ENCODE measurements around the gene LRMDA. TPM values are rescaled to one million over a fixed set of nuclear protein-coding genes. Genes with fewer than 3 reads are reported as not detected.

The LRMDA gene
- polyA plus RNA-seq, 2 of the 4 experiments (the other 2 are of a cell fraction), result 4.6 to 5.2 TPM

GRCh38 chr10:76549171-76549570 lies 1117.7 kb downstream of the LRMDA start:
- H3K4me2 ChIP-seq, result no peak overlapping the region
- no peak for ATAC-seq
- H3K9me3 ChIP-seq, result no peaks in the 10 kb centered on the region
- WGBS (ENCODE audit: missing lambda C conversion rate), result 35% methylated on average over 3 of the region's 3 CpGs
- no peaks in the 10 kb centered on the region for H3K4me1 ChIP-seq
- H3K4me3 ChIP-seq, result no peak overlapping the region
- CTCF ChIA-PET, result interaction anchor here (1.1 kb wide), 1 partner anchor 12 kb away, joined by 4 read pairs; no protein-coding TSS in a partner anchor
- no peak for TF ChIP-seq HES2 (IDR thresholded peaks at IDR 0.05)
- no peak for DNase-seq (ENCODE audit: low read depth in 1 of 2, low spot score in 1 of 2)
- H3K27ac ChIP-seq, result no peak overlapping the region
- FAIRE-seq, result no peak
- POLR2A ChIA-PET, result no interaction called here

- WGBS (ENCODE audit: missing lambda C conversion rate), result 60% methylated on average over 1 of the region's 1 CpG
- Histone ChIP-seq H3K4me2 (no peak overlapping the region), H3K4me1 (no peaks in the 10 kb centered on the region), H3K9me3 (no peaks in the 10 kb centered on the region), H3K27ac (no peak overlapping the region), H3K4me3 (no peak overlapping the region)
- ChIA-PET CTCF (interaction anchor here (1.3 kb wide), 1 partner anchor 12 kb away, joined by 3 read pairs; no protein-coding TSS in a partner anchor), POLR2A (no interaction called here)
- no peak for FAIRE-seq
- no peak for ATAC-seq
- no peak for DNase-seq (ENCODE audit: low read depth in 1 of 2, low spot score in 1 of 2)
- TF ChIP-seq CBX8 (IDR thresholded peaks at IDR 0.05) (no peak), NR3C1 (IDR thresholded peaks at IDR 0.05) (no peak), FOSL2 (IDR thresholded peaks at IDR 0.05) (no peak), FOSL2 (CRISPR knock-in tag; IDR thresholded peaks at IDR 0.05) (no peak), ZNF302 (CRISPR knock-in tag; IDR thresholded peaks at IDR 0.05) (no peak), RARB (CRISPR knock-in tag; IDR thresholded peaks at IDR 0.05) (no peak), HES2 (IDR thresholded peaks at IDR 0.05) (no peak), SMC3 (IDR thresholded peaks at IDR 0.05) (no peak), MAZ (IDR thresholded peaks at IDR 0.05; ENCODE audit: borderline replicate concordance, low read depth, low read length) (no peak), ZC3H11A (IDR thresholded peaks at IDR 0.05) (no peak)
Measured at GRCh38 chr10:76550806-76551205, 1119.4 kb downstream of the LRMDA start.

- H3K4me3 ChIP-seq, result no peak overlapping the region
- POLR2A ChIA-PET, result no interaction called here
- DNase-seq (ENCODE audit: low read depth in 1 of 2, low spot score in 1 of 2) (no peak), ATAC-seq (no peak), FAIRE-seq (no peak)
- CTCF ChIA-PET, result no interaction called here
- H3K9me3 ChIP-seq, result no peaks in the 10 kb centered on the region
- H3K27ac ChIP-seq, result no peak overlapping the region
- no peak overlapping the region for H3K4me2 ChIP-seq
- 74% methylated on average over 1 of the region's 1 CpG for WGBS (ENCODE audit: missing lambda C conversion rate)
- TF ChIP-seq FOSL2 (IDR thresholded peaks at IDR 0.05) (no peak), FOSL2 (CRISPR knock-in tag; IDR thresholded peaks at IDR 0.05) (no peak), HES2 (IDR thresholded peaks at IDR 0.05) (no peak), TFCP2L1 (CRISPR knock-in tag; IDR thresholded peaks at IDR 0.05) (no peak), REST (IDR thresholded peaks at IDR 0.05) (no peak), CHD2 (IDR thresholded peaks at IDR 0.05; ENCODE audit: low read length, partially characterized antibody) (no peak)
- TF ChIP-seq, protein P1, sequence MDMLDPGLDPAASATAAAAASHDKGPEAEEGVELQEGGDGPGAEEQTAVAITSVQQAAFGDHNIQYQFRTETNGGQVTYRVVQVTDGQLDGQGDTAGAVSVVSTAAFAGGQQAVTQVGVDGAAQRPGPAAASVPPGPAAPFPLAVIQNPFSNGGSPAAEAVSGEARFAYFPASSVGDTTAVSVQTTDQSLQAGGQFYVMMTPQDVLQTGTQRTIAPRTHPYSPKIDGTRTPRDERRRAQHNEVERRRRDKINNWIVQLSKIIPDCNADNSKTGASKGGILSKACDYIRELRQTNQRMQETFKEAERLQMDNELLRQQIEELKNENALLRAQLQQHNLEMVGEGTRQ (IDR thresholded peaks at IDR 0.05), result no peak
- TF ChIP-seq, protein P2, sequence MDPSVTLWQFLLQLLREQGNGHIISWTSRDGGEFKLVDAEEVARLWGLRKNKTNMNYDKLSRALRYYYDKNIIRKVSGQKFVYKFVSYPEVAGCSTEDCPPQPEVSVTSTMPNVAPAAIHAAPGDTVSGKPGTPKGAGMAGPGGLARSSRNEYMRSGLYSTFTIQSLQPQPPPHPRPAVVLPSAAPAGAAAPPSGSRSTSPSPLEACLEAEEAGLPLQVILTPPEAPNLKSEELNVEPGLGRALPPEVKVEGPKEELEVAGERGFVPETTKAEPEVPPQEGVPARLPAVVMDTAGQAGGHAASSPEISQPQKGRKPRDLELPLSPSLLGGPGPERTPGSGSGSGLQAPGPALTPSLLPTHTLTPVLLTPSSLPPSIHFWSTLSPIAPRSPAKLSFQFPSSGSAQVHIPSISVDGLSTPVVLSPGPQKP (IDR thresholded peaks at IDR 0.05; ENCODE audit: low read depth, low read length), result no peak
- H3K4me1 ChIP-seq, result no peaks in the 10 kb centered on the region
Measured at GRCh38 chr10:76552091-76552873, 1120.9 kb downstream of the LRMDA start.

Data from A549 (cell line).